HCT116 (cell line): ENCODE results near the gene NAA11. TPM values are rescaled to one million over a fixed set of nuclear protein-coding genes. Genes with fewer than 3 reads are reported as not detected.

Experiments
- ATAC-seq: fragments of 200-7000 bp; cut with Tn5 transposase; 2 replicates; pipeline ENCODE4 v1.9.1; 2020; ENCODE audit warnings: mild to moderate bottlenecking, moderate library complexity
- BruUV-seq: library from RNA; stranded (reverse); fragments of 400-500 nt; replicated peaks from 2 replicates; lab custom pipeline; 2021; lab: Mats Ljungman, UMichigan
- CTCF ChIA-PET: fragments of 300-600 bp; sonication (Branson Sonifier 250); formaldehyde crosslinking; loops from one replicate; lab custom pipeline; 2021; ENCODE audit warnings: antibody characterized with exemption; lab: Charles Lee
- POLR2A ChIA-PET: fragments of 300-600, 350-600 bp; sonication (Branson Sonifier 250); formaldehyde crosslinking; loops from one replicate; lab custom pipeline; 2021; ENCODE audit warnings: antibody characterized with exemption; lab: Charles Lee
- RAD21 ChIA-PET, 2 experiments: fragments of 300-600 bp; sonication (Branson Sonifier 250); formaldehyde crosslinking; loops; one replicate each; lab custom pipeline; 2023; ENCODE audit warnings: low total read pairs in 2 of 2; ENCODE audit not compliant: uncharacterized antibody in 2 of 2, unreplicated experiment in 2 of 2, low non-redundant PET in 1 of 2; lab: Charles Lee
- DNase-seq: peaks from one replicate; pipeline ENCODE4 v3.0.0-alpha.2; 2010; ENCODE audit warnings: low read depth, low spot score
- H2AFZ ChIP-seq: fragments of 200-600 bp; shearing (Covaris generic), sonication (generic); 2 replicates; pipeline ENCODE4 v1.6.1; 2017; ENCODE audit warnings: low read depth, mixed run types, mixed read lengths, antibody characterized with exemption, low read length; ENCODE audit not compliant: poor library complexity, severe bottlenecking
- H3K27ac ChIP-seq: 2 replicates; pipeline ENCODE4 v1.5.1; 2012; ENCODE audit warnings: low read depth, low read length
- H3K27me3 ChIP-seq: fragments of 200-600 bp; sonication (generic); 2 replicates; pipeline ENCODE4 v1.6.1; 2016; ENCODE audit warnings: mixed run types, low read length, mixed read lengths; ENCODE audit not compliant: insufficient read depth
- H3K36me3 ChIP-seq, 2 experiments: fragments of 200-500 bp in 1 of 2; fragments of 200-600 bp in 1 of 2; sonication (Bioruptor generic) in 1 of 2; sonication (generic) in 1 of 2; 2 replicates each; pipeline versions ENCODE4 v1.5.1 to v1.6.1; 2014 to 2016; ENCODE audit warnings: low read length in 2 of 2, inconsistent platforms in 1 of 2, mixed read lengths in 1 of 2, mixed run types in 1 of 2; ENCODE audit not compliant: insufficient read depth in 2 of 2, control insufficient read depth in 1 of 2
- H3K4me1 ChIP-seq, 2 experiments: fragments of 200-600 bp in 1 of 2; sonication (generic) in 1 of 2; 2 replicates each; pipeline versions ENCODE4 v1.5.1 to v1.6.1; 2012 to 2017; ENCODE audit warnings: low read length in 2 of 2, inconsistent platforms in 1 of 2, mild to moderate bottlenecking in 1 of 2, mixed read lengths in 1 of 2, mixed run types in 1 of 2, moderate library complexity in 1 of 2; ENCODE audit not compliant: insufficient read depth in 2 of 2, control insufficient read depth in 1 of 2
- H3K4me2 ChIP-seq: fragments of 200-600 bp; sonication (generic); 2 replicates; pipeline ENCODE4 v1.6.1; 2017; ENCODE audit warnings: mixed run types, low read length, mixed read lengths
- H3K4me3 ChIP-seq, 2 experiments: fragments of 200-600 bp in 1 of 2; sonication (generic) in 1 of 2; replicated peaks in 1 of 2; 2 replicates each; pipeline ENCODE4 v1.5.1; 2011 to 2016; ENCODE audit warnings: low read length in 2 of 2, control low read depth in 1 of 2, low read depth in 1 of 2, mild to moderate bottlenecking in 1 of 2, mixed read lengths in 1 of 2, mixed run types in 1 of 2
- H3K79me2 ChIP-seq: fragments of 200-600 bp; sonication (generic); 2 replicates; pipeline ENCODE4 v1.6.1; 2017; ENCODE audit warnings: mild to moderate bottlenecking, mixed run types, low read length, moderate library complexity, mixed read lengths; ENCODE audit not compliant: insufficient read depth
- H3K9ac ChIP-seq: fragments of 200-600 bp; sonication (generic); 2 replicates; pipeline ENCODE4 v1.6.1; 2016; ENCODE audit warnings: low read length, mixed read lengths
- H3K9me2 ChIP-seq: fragments of 200-600 bp; sonication (generic), shearing (Covaris generic); 2 replicates; pipeline ENCODE4 v1.6.1; 2017; ENCODE audit warnings: mixed run types, mild to moderate bottlenecking, moderate library complexity; ENCODE audit not compliant: insufficient read depth
- H3K9me3 ChIP-seq, 2 experiments: fragments of 200-500 bp in 1 of 2; fragments of 200-600 bp in 1 of 2; sonication (Bioruptor generic) in 1 of 2; sonication (generic) in 1 of 2; 2 replicates each; pipeline ENCODE4 v1.6.1; 2014 to 2017; ENCODE audit warnings: low read length in 2 of 2, mixed read lengths in 2 of 2, inconsistent platforms in 1 of 2, low read depth in 1 of 2, mild to moderate bottlenecking in 1 of 2, mixed run types in 1 of 2, moderate library complexity in 1 of 2; ENCODE audit not compliant: control insufficient read depth in 1 of 2, insufficient read depth in 1 of 2
- H4K20me1 ChIP-seq: fragments of 200-600 bp; sonication (generic), shearing (Covaris generic); 2 replicates; pipeline ENCODE4 v1.6.1; 2017; ENCODE audit warnings: mixed run types, mild to moderate bottlenecking, moderate library complexity; ENCODE audit not compliant: insufficient read depth
- CBX3 ChIP-seq: IDR thresholded peaks from 2 replicates; pipeline ENCODE4 v1.6.1; 2012; ENCODE audit warnings: low read depth
- CEBPB ChIP-seq: IDR thresholded peaks from 2 replicates; pipeline ENCODE4 v1.6.1; 2012; ENCODE audit warnings: low read depth
- CTCF ChIP-seq, 3 experiments: fragments of 200-600 bp in 1 of 3; sonication (generic) in 1 of 3; IDR thresholded peaks in 2 of 3; conservative IDR thresholded peaks in 1 of 3; 2 replicates each; pipeline ENCODE4 v1.5.1; 2012 to 2017; ENCODE audit warnings: low read depth in 2 of 3, low read length in 2 of 3, antibody characterized with exemption in 1 of 3, borderline replicate concordance in 1 of 3, control low read depth in 1 of 3, mild to moderate bottlenecking in 1 of 3, mixed read lengths in 1 of 3, mixed run types in 1 of 3, moderate library complexity in 1 of 3; ENCODE audit not compliant: insufficient read depth in 1 of 3
- EGR1 ChIP-seq: IDR thresholded peaks from 2 replicates; pipeline ENCODE4 v1.6.1; 2012; ENCODE audit warnings: low read depth
- EZH2 ChIP-seq: fragments of 200-600 bp; sonication (generic); IDR thresholded peaks from 2 replicates; pipeline ENCODE4 v1.6.1; 2017; ENCODE audit warnings: antibody characterized with exemption, mixed run types
- EZH2phosphoT487 ChIP-seq: fragments of 200-600 bp; IDR thresholded peaks from 2 replicates; pipeline ENCODE4 v1.6.1; 2018; ENCODE audit warnings: antibody characterized with exemption, borderline replicate concordance
- FOSL1 ChIP-seq: IDR thresholded peaks from 2 replicates; pipeline ENCODE4 v1.6.1; 2012; ENCODE audit warnings: low read depth
- JUND ChIP-seq: IDR thresholded peaks from 2 replicates; pipeline ENCODE4 v1.6.1; 2012
- POLR2A ChIP-seq: IDR thresholded peaks from 2 replicates; pipeline ENCODE4 v1.7.0; 2011; ENCODE audit warnings: borderline replicate concordance; ENCODE audit not compliant: insufficient read depth, insufficient read length; ENCODE audit errors: extremely low read depth
- POLR2AphosphoS5 ChIP-seq: IDR thresholded peaks from 2 replicates; pipeline ENCODE4 v1.6.1; 2011; ENCODE audit warnings: mild to moderate bottlenecking, low read depth, low read length, moderate library complexity
- RAD21 ChIP-seq: IDR thresholded peaks from 2 replicates; pipeline ENCODE4 v1.6.1; 2012; ENCODE audit warnings: low read depth, mild to moderate bottlenecking
- SIN3A ChIP-seq: IDR thresholded peaks from 2 replicates; pipeline ENCODE4 v1.6.1; 2012; ENCODE audit warnings: low read depth
- TCF7L2 ChIP-seq: IDR thresholded peaks from 2 replicates; pipeline ENCODE4 v1.7.0; 2011; ENCODE audit warnings: borderline replicate concordance, inconsistent platforms; ENCODE audit not compliant: insufficient read depth, insufficient read length; ENCODE audit errors: extremely low read depth
- YY1 ChIP-seq: IDR thresholded peaks from 2 replicates; pipeline ENCODE4 v1.6.1; 2011; ENCODE audit warnings: low read length, low read depth, moderate library complexity, mild to moderate bottlenecking; ENCODE audit not compliant: insufficient replicate concordance; ENCODE audit errors: extremely low read depth
- ZFX ChIP-seq: fragments of 450-650 bp; IDR thresholded peaks from 2 replicates; pipeline ENCODE4 v1.6.1; 2017
- intact Hi-C: fragments of 100-400 bp; cut with micrococcal nuclease; formaldehyde crosslinking; loops from 2 replicates; pipeline ENCODE4 v1.10.0; 2022
- total RNA-seq: library from RNA; stranded (reverse); gene quantifications from one replicate; pipeline ENCODE4 v1.2.1, GENCODE V29; 2021; ENCODE audit not compliant: unreplicated experiment
- TF ChIP-seq, protein P1 (sequence below): IDR thresholded peaks from 2 replicates; pipeline ENCODE4 v1.6.1; 2012
- TF ChIP-seq, protein P2 (sequence below): IDR thresholded peaks from 2 replicates; pipeline ENCODE4 v1.6.1; 2011; ENCODE audit warnings: mild to moderate bottlenecking, low read length, moderate library complexity; ENCODE audit not compliant: insufficient replicate concordance; ENCODE audit errors: extremely low read depth
- TF ChIP-seq, protein P3 (sequence below): IDR thresholded peaks from 2 replicates; pipeline ENCODE4 v1.6.1; 2012; ENCODE audit warnings: low read depth

NAA11 gene
- total RNA-seq, 1 experiment from 2014 or later = not detected

- no peaks in the 10 kb centered on the region for H3K9me3 ChIP-seq
- H3K27me3 ChIP-seq = 0 out of 2 replicates have a peak, but pooled peaks cover 1% of the 10 kb centered on the region
- no peak overlapping the region for H3K4me2 ChIP-seq
- intact Hi-C loops = no loop called here
- no peaks in the 10 kb centered on the region for H3K9me2 ChIP-seq
- POLR2A ChIA-PET = no interaction called here
- H3K4me1 ChIP-seq = no peaks in the 10 kb centered on the region
- no peak for ATAC-seq
- no TSS peak for BruUV-seq
- no peaks in the 10 kb centered on the region; the same call in 1 of the 2 replicates for H4K20me1 ChIP-seq
- H2AFZ ChIP-seq = no peak overlapping the region
- H3K27ac ChIP-seq = no peak overlapping the region
- no peak overlapping the region for H3K9ac ChIP-seq
- TF ChIP-seq, protein P1, sequence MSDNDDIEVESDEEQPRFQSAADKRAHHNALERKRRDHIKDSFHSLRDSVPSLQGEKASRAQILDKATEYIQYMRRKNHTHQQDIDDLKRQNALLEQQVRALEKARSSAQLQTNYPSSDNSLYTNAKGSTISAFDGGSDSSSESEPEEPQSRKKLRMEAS = no peak
- TF ChIP-seq CTCF (IDR thresholded peaks at IDR 0.05 in 2 of 3, conservative IDR thresholded peaks at IDR 0.05 in 1 of 3; ENCODE audit: borderline replicate concordance in 1 of 3, insufficient read depth in 1 of 3, low read depth in 2 of 3, low read length in 2 of 3) = no peak
- TF ChIP-seq RAD21 = no peak
- no peak for TF ChIP-seq JUND
- no peak for TF ChIP-seq POLR2AphosphoS5
- no peak for TF ChIP-seq EZH2
- TF ChIP-seq SIN3A = no peak
- no peak for TF ChIP-seq TCF7L2
- no peak for TF ChIP-seq FOSL1
- TF ChIP-seq EZH2phosphoT487 = no peak
- TF ChIP-seq CBX3 = no peak
- no peak for TF ChIP-seq CEBPB
- TF ChIP-seq ZFX = no peak
- TF ChIP-seq, protein P2, sequence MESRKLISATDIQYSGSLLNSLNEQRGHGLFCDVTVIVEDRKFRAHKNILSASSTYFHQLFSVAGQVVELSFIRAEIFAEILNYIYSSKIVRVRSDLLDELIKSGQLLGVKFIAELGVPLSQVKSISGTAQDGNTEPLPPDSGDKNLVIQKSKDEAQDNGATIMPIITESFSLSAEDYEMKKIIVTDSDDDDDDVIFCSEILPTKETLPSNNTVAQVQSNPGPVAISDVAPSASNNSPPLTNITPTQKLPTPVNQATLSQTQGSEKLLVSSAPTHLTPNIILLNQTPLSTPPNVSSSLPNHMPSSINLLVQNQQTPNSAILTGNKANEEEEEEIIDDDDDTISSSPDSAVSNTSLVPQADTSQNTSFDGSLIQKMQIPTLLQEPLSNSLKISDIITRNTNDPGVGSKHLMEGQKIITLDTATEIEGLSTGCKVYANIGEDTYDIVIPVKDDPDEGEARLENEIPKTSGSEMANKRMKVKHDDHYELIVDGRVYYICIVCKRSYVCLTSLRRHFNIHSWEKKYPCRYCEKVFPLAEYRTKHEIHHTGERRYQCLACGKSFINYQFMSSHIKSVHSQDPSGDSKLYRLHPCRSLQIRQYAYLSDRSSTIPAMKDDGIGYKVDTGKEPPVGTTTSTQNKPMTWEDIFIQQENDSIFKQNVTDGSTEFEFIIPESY = no peak
- no peak for TF ChIP-seq YY1
- no peak for TF ChIP-seq POLR2A
- no peak for TF ChIP-seq EGR1
- TF ChIP-seq, protein P3, sequence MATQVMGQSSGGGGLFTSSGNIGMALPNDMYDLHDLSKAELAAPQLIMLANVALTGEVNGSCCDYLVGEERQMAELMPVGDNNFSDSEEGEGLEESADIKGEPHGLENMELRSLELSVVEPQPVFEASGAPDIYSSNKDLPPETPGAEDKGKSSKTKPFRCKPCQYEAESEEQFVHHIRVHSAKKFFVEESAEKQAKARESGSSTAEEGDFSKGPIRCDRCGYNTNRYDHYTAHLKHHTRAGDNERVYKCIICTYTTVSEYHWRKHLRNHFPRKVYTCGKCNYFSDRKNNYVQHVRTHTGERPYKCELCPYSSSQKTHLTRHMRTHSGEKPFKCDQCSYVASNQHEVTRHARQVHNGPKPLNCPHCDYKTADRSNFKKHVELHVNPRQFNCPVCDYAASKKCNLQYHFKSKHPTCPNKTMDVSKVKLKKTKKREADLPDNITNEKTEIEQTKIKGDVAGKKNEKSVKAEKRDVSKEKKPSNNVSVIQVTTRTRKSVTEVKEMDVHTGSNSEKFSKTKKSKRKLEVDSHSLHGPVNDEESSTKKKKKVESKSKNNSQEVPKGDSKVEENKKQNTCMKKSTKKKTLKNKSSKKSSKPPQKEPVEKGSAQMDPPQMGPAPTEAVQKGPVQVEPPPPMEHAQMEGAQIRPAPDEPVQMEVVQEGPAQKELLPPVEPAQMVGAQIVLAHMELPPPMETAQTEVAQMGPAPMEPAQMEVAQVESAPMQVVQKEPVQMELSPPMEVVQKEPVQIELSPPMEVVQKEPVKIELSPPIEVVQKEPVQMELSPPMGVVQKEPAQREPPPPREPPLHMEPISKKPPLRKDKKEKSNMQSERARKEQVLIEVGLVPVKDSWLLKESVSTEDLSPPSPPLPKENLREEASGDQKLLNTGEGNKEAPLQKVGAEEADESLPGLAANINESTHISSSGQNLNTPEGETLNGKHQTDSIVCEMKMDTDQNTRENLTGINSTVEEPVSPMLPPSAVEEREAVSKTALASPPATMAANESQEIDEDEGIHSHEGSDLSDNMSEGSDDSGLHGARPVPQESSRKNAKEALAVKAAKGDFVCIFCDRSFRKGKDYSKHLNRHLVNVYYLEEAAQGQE = no peak
- H3K79me2 ChIP-seq = no peaks in the 10 kb centered on the region
- no peaks in the 10 kb centered on the region for H3K36me3 ChIP-seq
- H3K4me3 ChIP-seq = no peak overlapping the region
- CTCF ChIA-PET = no interaction called here
- RAD21 ChIA-PET = no interaction called here
- DNase-seq = no peak
Measured at GRCh38 chr4:79338148-79338547, 12.3 kb upstream of the NAA11 start.
